Choroid plexus epithelial cell (primary cell): ENCODE data around the gene CNNM2.

Experiments
- DNase-seq: peaks from one replicate; pipeline ENCODE4 v3.0.0-alpha.2; 2010; ENCODE audit warnings: low read depth
- H3K4me3 ChIP-seq: 2 replicates; pipeline ENCODE4 v1.5.1; 2011; ENCODE audit warnings: low read depth, mild to moderate bottlenecking, control low read depth, low read length, moderate library complexity
- CTCF ChIP-seq: conservative IDR thresholded peaks from 2 replicates; pipeline ENCODE4 v1.5.1; 2011; ENCODE audit warnings: low read depth, mild to moderate bottlenecking, control low read depth, inconsistent platforms, low read length, moderate library complexity

The CNNM2 gene

DNA sequence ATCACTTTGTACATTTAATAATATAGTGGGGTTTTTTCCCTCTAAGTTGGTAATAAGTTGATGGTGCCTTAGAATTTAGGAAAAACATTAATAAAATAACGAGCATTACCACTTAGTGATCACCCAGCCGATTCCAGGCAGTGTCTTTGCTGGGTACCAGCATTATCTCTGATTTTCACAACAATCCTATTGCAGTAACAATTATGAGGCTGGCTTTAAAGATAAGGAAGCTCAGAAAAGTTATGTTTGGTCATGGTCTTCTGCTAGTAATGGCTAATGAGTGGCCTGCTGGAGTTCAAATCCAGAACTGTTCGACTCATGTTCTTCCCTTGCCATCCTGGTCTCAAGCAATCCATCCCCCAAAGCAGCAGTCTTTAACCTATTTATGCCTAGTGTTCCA is 127.9 kb downstream of the CNNM2 start:
- H3K4me3 ChIP-seq, result no peak overlapping the region
- no peak for TF ChIP-seq CTCF
- no peak for DNase-seq

DNA sequence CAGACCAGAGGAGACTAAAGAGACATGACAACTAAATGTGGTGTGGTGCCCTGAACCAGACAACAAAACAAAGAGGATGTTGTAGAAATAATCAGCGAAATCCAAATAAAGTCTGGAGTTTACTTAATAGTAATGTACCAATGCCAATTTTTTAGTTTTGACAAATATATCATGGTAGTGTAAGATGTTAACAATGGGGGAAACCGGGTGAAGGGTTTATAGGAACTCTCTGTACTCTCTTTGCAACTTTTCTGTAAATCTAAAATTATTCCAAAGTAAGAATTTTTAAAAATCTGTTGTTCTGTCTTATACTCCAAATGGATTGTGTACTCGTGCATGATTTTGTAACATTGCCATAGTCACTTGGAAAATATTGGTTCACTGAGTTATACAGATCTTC is 129.3 kb downstream of the CNNM2 start:
- DNase-seq, result no peak
- TF ChIP-seq CTCF, result no peak
- no peak overlapping the region for H3K4me3 ChIP-seq

GRCh38 chr10:103049237-103049636 is 131.1 kb downstream of the CNNM2 start:
- DNase-seq, result no peak
- H3K4me3 ChIP-seq, result no peak overlapping the region
- TF ChIP-seq CTCF, result no peak

DNA sequence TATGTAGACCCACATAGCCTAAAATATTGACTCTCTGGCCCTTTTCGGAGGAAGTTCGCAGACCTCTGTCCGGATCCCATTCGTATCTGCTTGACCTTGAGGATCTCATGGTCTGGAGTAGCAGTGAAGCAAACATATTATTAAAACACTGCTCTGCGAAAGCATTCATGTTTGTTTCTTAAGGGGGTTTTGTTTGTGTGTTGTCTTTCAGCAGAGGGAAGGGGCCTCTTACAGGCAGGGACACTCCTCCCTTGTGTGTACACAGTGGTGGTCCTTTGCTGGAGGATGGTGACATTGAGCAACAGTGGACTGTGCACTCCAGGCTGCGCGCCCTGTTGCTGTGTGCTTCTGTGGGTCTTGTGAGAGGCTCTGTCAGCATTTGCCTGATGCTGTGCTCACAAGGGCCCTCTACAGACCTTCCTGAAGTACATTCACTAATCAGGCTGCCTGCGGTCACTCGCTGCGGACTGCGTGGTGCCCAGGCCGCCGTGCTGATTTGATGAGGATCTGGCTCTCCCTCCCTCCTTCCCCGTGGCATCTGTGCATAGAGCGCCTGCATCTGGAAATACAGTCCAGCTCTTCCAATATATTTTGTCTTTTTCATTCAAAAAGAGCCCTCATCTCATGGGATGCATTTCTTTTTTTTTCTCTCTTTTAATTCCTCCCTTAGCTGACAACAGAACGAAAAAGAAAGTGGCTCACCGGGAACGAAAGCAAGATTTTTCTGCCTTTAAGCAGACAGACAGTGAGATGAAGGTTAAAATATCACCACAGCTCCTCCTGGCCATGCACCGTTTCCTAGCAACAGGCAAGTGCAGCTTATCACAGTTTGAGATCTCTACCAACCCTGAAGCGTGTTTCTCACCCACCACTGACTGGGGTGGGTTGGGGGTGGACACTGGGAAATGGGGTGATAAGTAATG is 135.8 kb downstream of the CNNM2 start:
- H3K4me3 ChIP-seq, result peak overlapping the region; percentile 49
- DNase-seq, result peak; percentile 93
- peak; percentile 77 for TF ChIP-seq CTCF

DNA sequence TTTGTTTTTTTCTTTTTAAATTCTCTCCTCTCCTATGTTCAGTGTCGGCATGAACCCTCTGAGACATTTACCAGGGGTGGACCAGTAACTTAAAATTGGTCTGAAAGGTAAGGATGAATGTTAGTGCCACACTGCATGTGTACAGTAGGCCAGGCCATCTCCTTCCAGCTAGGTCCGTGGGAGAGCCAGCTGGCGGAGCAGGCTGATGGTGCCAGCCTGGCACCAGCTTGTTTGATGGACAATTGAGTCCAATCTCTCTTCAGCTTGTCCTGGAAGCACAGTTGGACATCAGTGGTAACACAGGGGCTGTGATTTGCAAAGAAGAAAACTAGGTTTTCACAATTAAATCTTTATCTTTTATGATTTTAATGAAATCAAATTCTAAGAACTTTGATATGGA is 136.5 kb downstream of the CNNM2 start:
- no peak overlapping the region for H3K4me3 ChIP-seq
- TF ChIP-seq CTCF, result no peak
- DNase-seq, result no peak

GRCh38 chr10:103055105-103055504 is 137.0 kb downstream of the CNNM2 start:
- TF ChIP-seq CTCF, result no peak
- no peak overlapping the region for H3K4me3 ChIP-seq
- no peak for DNase-seq

GRCh38 chr10:103058034-103058433 is 139.9 kb downstream of the CNNM2 start:
- no peak overlapping the region for H3K4me3 ChIP-seq
- no peak for DNase-seq
- TF ChIP-seq CTCF, result no peak
